ENCODE results near the gene TMEM235. TPM values are rescaled to one million over a fixed set of nuclear protein-coding genes. Genes with fewer than 3 reads are reported as not detected.

TMEM235 gene
- total and polyA plus RNA-seq, 2 experiments from 2014 or later = not detected

DNA sequence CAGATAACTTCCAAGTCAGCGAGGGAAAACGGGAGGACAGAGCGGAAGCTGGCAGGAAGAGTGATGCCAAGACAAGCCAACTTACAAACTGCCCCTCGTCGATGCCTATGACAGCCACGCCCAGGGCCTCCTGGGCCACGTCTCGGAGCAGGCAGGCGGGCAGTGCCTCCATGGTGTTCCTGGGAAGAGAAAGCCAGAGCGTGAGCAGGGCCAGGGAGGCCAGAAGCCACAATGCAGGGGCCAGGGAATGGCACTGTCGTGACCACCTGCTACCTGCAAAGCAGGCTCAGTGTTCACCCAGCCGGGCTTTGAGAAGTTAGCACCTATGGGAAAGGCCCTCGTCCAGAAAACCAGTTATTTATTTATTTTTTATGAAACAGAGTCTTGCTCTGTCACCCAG is 48.9 kb upstream of the TMEM235 start (continued):
- TF ChIP-seq, protein P1, sequence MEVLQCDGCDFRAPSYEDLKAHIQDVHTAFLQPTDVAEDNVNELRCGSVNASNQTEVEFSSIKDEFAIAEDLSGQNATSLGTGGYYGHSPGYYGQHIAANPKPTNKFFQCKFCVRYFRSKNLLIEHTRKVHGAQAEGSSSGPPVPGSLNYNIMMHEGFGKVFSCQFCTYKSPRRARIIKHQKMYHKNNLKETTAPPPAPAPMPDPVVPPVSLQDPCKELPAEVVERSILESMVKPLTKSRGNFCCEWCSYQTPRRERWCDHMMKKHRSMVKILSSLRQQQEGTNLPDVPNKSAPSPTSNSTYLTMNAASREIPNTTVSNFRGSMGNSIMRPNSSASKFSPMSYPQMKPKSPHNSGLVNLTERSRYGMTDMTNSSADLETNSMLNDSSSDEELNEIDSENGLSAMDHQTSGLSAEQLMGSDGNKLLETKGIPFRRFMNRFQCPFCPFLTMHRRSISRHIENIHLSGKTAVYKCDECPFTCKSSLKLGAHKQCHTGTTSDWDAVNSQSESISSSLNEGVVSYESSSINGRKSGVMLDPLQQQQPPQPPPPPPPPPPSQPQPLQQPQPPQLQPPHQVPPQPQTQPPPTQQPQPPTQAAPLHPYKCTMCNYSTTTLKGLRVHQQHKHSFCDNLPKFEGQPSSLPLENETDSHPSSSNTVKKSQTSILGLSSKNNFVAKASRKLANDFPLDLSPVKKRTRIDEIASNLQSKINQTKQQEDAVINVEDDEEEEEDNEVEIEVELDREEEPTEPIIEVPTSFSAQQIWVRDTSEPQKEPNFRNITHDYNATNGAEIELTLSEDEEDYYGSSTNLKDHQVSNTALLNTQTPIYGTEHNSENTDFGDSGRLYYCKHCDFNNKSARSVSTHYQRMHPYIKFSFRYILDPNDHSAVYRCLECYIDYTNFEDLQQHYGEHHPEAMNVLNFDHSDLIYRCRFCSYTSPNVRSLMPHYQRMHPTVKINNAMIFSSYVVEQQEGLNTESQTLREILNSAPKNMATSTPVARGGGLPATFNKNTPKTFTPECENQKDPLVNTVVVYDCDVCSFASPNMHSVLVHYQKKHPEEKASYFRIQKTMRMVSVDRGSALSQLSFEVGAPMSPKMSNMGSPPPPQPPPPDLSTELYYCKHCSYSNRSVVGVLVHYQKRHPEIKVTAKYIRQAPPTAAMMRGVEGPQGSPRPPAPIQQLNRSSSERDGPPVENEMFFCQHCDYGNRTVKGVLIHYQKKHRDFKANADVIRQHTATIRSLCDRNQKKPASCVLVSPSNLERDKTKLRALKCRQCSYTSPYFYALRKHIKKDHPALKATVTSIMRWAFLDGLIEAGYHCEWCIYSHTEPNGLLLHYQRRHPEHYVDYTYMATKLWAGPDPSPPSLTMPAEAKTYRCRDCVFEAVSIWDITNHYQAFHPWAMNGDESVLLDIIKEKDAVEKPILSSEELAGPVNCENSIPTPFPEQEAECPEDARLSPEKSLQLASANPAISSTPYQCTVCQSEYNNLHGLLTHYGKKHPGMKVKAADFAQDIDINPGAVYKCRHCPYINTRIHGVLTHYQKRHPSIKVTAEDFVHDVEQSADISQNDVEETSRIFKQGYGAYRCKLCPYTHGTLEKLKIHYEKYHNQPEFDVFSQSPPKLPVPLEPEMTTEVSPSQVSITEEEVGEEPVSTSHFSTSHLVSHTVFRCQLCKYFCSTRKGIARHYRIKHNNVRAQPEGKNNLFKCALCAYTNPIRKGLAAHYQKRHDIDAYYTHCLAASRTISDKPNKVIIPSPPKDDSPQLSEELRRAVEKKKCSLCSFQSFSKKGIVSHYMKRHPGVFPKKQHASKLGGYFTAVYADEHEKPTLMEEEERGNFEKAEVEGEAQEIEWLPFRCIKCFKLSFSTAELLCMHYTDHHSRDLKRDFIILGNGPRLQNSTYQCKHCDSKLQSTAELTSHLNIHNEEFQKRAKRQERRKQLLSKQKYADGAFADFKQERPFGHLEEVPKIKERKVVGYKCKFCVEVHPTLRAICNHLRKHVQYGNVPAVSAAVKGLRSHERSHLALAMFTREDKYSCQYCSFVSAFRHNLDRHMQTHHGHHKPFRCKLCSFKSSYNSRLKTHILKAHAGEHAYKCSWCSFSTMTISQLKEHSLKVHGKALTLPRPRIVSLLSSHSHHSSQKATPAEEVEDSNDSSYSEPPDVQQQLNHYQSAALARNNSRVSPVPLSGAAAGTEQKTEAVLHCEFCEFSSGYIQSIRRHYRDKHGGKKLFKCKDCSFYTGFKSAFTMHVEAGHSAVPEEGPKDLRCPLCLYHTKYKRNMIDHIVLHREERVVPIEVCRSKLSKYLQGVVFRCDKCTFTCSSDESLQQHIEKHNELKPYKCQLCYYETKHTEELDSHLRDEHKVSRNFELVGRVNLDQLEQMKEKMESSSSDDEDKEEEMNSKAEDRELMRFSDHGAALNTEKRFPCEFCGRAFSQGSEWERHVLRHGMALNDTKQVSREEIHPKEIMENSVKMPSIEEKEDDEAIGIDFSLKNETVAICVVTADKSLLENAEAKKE (CRISPR knock-in tag; IDR thresholded peaks at IDR 0.05) = no peak
- no peak for TF ChIP-seq NANOG (IDR thresholded peaks at IDR 0.05; ENCODE audit: borderline replicate concordance)

DNA sequence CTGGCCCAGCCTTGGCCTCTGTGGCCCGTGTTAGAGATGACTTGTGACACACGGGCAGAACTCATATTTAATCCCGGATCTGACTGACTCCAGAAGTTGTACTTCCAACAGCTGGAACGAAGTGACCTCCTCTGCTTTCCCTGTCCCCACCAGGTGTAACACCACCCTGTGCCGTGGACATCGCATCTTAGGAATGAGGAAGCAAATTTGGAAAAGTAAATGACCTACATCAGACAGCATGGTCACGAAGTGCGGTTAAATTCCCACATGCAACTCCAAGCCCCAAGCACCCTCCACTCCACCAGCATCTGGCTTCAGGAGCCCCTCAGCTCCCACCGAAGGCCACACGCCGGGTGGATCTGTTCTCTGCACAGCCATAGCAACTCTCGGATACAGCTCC is 47.5 kb upstream of the TMEM235 start:
- Mint-ChIP-seq H3K27me3 (ENCODE audit: insufficient read depth, low read depth, poor library complexity) (peaks cover 4% of the 10 kb centered on the region), H3K27ac (no peak overlapping the region), H3K4me3 (peak overlapping the region; percentile 43; the same call in 1 of the 3 replicates), H3K4me1 (peaks cover 15% of the 10 kb centered on the region), H3K9me3 (no peaks in the 10 kb centered on the region; the same call in 2 of the 3 replicates), H3K36me3 (ENCODE audit: low read depth) (peaks cover 61% of the 10 kb centered on the region)
- Histone ChIP-seq H3K36me3 (ENCODE audit: insufficient read depth) (peaks cover 42% of the 10 kb centered on the region), H3F3A (replicated peaks; ENCODE audit: low read depth) (peaks cover 7% of the 10 kb centered on the region; the same call in 1 of the 2 replicates), H3K79me2 (replicated peaks; ENCODE audit: insufficient read depth) (peaks cover 41% of the 10 kb centered on the region), H3K9me2 (ENCODE audit: insufficient read depth) (0 out of 2 replicates have a peak, but pooled peaks cover 4% of the 10 kb centered on the region), H3K4me3 (no peak overlapping the region), H2AFZ (no peak overlapping the region), H3K27ac (ENCODE audit: low read depth) (no peak overlapping the region), H3K27me3 (ENCODE audit: insufficient read depth) (no peaks in the 10 kb centered on the region), H4K20me1 (replicated peaks; ENCODE audit: insufficient read depth) (peaks cover 26% of the 10 kb centered on the region), H3K4me2 (no peak overlapping the region), H3K4me1 (ENCODE audit: insufficient read depth) (peaks cover 9% of the 10 kb centered on the region; the same call in 1 of the 2 replicates)
- no peak for DNase-seq (ENCODE audit: low spot score)
- ATAC-seq = no peak
- TF ChIP-seq JUNB (IDR thresholded peaks at IDR 0.05; ENCODE audit: unreplicated experiment) (no peak), STAT1 (IDR thresholded peaks at IDR 0.05; ENCODE audit: unreplicated experiment) (no peak), EZH2 (IDR thresholded peaks at IDR 0.05; ENCODE audit: low read depth, unreplicated experiment) (no peak), NANOG (IDR thresholded peaks at IDR 0.05; ENCODE audit: borderline replicate concordance) (no peak), ZNF114 (CRISPR knock-in tag; IDR thresholded peaks at IDR 0.05) (no peak)
- TF ChIP-seq, protein P2, sequence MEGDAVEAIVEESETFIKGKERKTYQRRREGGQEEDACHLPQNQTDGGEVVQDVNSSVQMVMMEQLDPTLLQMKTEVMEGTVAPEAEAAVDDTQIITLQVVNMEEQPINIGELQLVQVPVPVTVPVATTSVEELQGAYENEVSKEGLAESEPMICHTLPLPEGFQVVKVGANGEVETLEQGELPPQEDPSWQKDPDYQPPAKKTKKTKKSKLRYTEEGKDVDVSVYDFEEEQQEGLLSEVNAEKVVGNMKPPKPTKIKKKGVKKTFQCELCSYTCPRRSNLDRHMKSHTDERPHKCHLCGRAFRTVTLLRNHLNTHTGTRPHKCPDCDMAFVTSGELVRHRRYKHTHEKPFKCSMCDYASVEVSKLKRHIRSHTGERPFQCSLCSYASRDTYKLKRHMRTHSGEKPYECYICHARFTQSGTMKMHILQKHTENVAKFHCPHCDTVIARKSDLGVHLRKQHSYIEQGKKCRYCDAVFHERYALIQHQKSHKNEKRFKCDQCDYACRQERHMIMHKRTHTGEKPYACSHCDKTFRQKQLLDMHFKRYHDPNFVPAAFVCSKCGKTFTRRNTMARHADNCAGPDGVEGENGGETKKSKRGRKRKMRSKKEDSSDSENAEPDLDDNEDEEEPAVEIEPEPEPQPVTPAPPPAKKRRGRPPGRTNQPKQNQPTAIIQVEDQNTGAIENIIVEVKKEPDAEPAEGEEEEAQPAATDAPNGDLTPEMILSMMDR (conservative IDR thresholded peaks at IDR 0.05; ENCODE audit: low read depth in 2 of 2) = no peak
- TF ChIP-seq, protein P1 (CRISPR knock-in tag; IDR thresholded peaks at IDR 0.05) = no peak
